Measurements from ENCODE around the gene KRT80.

Gene KRT80

GRCh38 chr12:52202361-52203078 lies 10.7 kb upstream of the KRT80 start:
- no peak overlapping the region for H3K4me3 ChIP-seq (replicated peaks in 1 of 2; ENCODE audit: low read depth in 2 of 2, low read length in 2 of 2)
- TF ChIP-seq CTCF (IDR thresholded peaks at IDR 0.05; ENCODE audit: low read depth, low read length): no peak
- peak; percentile 31 to 63 for DNase-seq (ENCODE audit: low read depth in 2 of 2)

- TF ChIP-seq CTCF (IDR thresholded peaks at IDR 0.05; ENCODE audit: low read depth, low read length): no peak
- no peak overlapping the region for H3K4me3 ChIP-seq (replicated peaks in 1 of 2; ENCODE audit: low read depth in 2 of 2, low read length in 2 of 2)
- DNase-seq (ENCODE audit: low read depth in 2 of 2): no peak
These were observed 9.6 kb upstream of the KRT80 start for GRCh38 chr12:52201451-52201839.

GRCh38 chr12:52200781-52201450 lies 9.1 kb upstream of the KRT80 start:
- H3K4me3 ChIP-seq (replicated peaks in 1 of 2; ENCODE audit: low read depth in 2 of 2, low read length in 2 of 2): no peak overlapping the region
- no peak for TF ChIP-seq CTCF (IDR thresholded peaks at IDR 0.05; ENCODE audit: low read depth, low read length)
- DNase-seq (ENCODE audit: low read depth in 2 of 2): no peak

- DNase-seq (ENCODE audit: low read depth in 2 of 2): no peak
- no peak for TF ChIP-seq CTCF (IDR thresholded peaks at IDR 0.05; ENCODE audit: low read depth, low read length)
- no peak overlapping the region for H3K4me3 ChIP-seq (replicated peaks in 1 of 2; ENCODE audit: low read depth in 2 of 2, low read length in 2 of 2)
These were observed 8.4 kb upstream of the KRT80 start for GRCh38 chr12:52200086-52200780.

GRCh38 chr12:52199294-52199919 lies 7.6 kb upstream of the KRT80 start:
- H3K4me3 ChIP-seq (replicated peaks in 1 of 2; ENCODE audit: low read depth in 2 of 2, low read length in 2 of 2): no peak overlapping the region
- no peak for TF ChIP-seq CTCF (IDR thresholded peaks at IDR 0.05; ENCODE audit: low read depth, low read length)
- DNase-seq (ENCODE audit: low read depth in 2 of 2): no peak

GRCh38 chr12:52198454-52199215 lies 6.8 kb upstream of the KRT80 start:
- TF ChIP-seq CTCF (IDR thresholded peaks at IDR 0.05; ENCODE audit: low read depth, low read length): no peak
- no peak overlapping the region for H3K4me3 ChIP-seq (replicated peaks in 1 of 2; ENCODE audit: low read depth in 2 of 2, low read length in 2 of 2)
- peak in 1 of 2 donors; percentile 47 for DNase-seq (ENCODE audit: low read depth in 2 of 2)
